CD1c-positive myeloid dendritic cell (primary cell): ENCODE measurements around the gene TFPT.
"Not testable (repeated sequence)": the region's sequence is repeated elsewhere in the genome, so short reads cannot be mapped to it uniquely, and the experiment has no call there.

Experiments used
- DNase-seq: peaks from one replicate; pipeline ENCODE4 v3.0.0-alpha.2; 2016; ENCODE audit errors: extremely low spot score

The TFPT gene

DNA sequence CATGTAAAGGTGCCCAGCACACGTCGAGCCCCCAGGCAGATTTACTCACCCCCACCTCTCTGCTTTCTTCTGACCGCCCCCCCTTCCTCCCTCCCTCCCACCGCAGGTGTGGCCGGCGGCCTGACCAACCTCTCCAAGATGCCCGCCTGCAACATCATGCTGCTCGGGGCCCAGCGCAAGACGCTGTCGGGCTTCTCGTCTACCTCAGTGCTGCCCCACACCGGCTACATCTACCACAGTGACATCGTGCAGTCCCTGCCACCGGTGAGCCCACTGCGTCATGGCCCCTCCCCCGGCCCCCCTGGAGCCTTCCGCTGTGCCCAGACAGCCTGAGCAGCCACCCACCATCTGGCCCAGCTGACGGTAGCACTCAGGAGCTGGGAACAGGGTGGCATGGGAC, 8.9 kb upstream of the TFPT start:
- no peak for DNase-seq

DNA sequence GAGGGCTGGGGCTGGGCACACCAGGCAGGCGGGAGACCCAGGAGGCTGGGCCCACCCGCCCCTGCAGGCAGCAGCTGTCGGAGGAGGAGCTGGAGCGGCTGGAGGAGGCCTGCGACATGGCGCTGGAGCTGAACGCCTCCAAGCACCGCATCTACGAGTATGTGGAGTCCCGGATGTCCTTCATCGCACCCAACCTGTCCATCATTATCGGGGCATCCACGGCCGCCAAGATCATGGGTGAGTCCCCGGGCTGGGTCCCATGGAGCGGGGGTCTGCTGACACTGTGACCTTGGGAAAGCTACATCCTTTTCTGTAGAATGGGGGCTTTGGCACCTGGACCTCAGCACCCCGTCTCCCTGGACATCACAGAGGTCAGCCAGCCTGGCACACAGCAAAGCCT, 8.2 kb upstream of the TFPT start:
- no peak for DNase-seq

DNA sequence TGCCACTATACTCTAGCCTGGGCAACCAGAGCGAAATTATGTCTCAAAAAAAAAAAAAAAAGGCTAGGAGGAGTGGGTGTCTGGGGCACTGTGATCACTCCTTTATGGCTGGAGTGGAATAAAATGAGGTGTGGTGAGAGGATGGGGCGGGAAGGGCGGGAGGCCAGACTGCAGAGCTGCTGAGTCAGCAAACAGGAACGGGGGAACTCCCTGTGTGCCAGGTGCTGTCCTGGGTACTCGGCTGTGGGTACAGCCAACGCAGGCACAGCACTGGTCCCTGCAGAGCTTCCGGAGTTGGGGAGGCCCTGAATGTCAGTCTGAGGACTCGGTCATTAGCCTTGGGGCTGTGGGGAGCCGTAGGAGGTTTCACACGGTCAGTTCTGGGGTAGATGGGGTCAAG, 5.8 kb upstream of the TFPT start:
- DNase-seq = no peak

DNA sequence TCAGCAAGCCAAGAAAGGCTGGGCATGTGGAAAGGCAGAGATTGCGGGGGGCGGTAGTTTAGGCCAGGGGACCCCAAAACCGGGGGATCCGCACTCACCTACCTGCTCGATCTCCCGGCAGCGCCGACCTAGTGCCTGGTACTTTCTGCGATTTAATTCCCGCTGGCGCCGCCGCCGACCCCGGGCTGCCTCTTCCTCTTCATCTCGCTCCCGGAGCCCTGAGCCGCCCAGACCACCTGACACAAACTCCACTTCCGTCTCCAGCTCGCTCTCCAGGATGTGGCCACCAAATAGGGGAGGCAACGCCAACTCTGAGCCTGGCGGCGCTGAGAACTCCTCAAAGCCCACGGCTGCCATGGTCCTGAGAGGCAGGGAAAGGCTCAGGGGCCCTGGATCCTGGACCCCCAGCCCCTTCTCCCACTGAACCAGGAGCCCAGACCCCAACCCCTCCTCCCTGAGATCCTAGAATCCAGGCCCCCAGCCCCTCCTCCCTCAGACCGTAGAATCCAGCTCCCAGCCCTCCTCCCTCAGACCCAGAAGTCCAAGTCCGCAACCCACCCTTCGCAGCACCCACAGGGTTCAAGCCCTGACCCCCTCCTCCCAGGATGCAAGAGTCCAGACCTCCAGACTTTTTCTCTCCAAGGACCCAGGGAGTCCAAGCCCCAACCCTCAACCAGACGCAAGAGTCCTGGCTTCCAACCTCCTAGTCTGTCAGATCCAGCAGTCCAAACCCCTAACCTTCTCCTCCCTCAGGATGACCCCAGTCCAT, 933 bp downstream of the TFPT start:
- peak; percentile 74 for DNase-seq

DNA sequence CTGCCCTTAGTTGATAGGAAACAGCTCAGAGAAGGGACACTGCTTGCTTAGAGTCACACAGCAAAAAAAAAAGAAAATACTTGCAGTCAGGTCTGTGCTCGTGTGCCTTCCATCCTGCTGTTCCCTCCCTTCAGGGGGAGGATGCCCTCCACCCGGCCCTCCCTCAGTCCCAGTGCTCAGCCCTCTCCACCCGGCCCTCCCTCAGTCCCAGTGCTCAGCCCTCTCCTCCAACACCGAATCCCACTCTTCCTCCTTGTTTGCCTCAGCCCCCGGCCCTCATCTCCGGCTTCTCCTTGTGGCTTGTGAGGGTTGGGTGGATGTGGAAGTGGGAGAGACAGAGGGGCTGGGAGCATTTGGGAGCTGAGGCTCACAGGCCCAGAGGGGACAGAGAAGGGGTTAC, 5.8 kb downstream of the TFPT start:
- DNase-seq = no peak

DNA sequence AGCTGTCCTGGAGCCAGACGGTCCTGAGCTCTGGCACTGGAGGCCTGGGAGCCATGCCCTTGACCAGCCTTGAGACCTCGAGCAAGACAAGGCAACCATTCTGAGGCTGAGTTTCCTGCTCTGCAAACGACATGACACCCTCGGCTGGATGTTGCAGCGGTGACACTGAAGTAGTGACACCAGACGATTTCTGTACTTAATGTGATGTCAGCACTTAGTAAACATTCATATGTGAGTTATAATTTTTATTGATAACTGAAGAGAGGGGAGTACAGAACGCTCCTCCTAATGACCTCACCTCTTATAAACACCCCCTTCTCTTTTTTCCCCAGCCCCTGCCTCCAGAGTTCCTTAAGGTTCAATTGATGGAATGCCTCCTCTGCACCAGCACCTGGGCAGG, 7.0 kb downstream of the TFPT start:
- no peak for DNase-seq

DNA sequence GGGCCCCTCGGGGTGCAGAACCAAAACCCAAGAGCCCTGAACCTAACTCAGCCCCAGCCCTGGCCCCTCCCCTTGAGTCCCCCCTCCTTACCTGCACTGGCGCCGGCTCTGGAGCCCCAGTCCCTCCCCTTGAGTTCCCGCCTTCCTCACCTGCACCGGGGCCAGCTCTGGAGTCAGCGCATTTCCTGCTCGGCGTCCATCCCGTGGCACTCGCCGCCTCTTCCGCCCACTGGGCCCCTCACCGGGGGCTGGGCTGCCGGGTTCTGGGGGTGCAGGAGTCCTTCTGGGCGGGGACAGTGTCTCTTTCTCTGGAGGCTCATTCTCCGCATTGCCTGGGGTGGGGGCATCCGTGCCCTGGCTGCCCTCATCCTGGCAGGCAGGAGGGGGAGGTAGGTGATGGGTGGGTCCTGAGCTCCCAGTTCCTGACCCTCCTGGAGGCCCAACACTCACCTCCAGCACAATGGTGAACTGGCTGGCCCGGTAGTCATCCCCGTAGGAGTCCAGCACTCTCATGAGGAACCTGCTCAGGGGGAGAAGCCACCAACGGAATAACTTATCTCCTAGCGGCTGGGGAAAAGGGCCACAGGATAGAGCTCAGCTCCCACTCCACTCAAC, 7.5 kb downstream of the TFPT start:
- DNase-seq = no peak

DNA sequence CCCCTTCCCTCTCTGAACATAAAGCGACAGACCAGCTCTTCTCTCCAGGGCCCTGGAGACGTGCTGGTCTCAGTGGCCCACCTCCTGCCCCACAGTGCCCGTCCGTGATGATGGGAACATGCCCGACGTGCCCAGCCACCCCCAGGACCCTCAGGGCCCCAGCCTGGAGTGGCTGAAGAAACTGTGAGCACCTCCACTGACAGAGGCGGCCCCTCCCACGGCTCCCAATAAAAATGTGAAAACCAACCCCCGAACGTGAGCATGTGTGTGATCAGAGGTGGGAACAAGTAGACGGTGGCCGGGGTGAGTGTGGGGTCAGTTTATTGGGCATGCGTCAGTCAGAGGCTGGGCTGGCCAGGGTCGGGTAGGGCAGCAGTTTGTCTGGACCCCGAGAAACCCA, 8.7 kb downstream of the TFPT start:
- DNase-seq = no peak

DNA sequence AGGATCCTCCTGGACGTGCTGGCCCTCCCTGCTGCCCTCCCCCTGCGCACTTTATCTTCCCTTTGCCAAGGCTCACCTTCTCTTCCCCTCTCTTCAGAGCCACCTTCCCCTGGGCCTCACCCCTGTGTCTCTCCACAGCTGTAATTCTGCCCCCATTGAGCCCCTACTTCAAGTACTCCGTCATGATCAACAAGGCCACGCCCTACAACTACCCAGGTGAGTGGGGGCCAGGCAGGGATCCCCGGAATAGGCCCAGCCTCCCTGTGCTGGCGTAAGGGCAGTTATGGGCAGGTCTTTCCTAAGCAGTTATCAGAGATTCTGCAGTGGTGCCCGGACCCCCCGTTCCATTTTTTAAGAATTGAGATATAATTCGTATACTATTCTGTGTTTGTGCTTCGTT, 9.7 kb downstream of the TFPT start:
- no peak for DNase-seq

DNA sequence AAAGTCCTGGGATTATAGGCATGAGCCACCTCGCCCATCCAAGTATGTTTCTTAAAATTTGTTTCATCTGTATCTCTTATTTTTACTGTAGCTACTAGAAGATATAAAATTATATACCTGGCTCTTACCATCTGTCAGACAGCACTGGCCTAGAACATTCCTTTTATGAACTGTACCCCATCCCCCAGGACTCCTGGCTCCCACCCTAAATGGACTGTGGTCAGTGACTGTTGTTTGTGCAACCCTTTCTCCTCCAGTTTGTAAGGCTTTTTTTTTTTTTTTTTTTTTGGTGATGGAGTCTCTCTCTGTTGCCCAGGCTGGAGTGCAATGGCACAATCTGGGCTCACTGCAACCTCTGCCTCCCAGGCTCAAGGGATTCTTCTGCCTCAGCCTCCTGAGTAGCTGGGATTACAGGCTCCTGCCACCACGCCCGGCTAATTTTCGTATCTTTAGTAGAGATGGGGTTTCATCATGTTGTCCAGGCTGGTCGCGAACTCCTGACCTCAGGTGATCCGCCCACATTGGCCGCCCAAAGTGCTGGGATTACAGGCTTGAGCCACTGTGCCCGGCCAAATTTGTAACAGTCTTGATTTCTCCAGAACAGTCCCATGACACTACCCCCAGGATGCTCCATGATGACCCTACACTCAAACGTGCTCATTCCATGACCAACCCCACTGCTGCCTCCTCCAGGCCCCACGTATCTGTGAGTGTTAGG, 10.3 kb downstream of the TFPT start:
- DNase-seq = no peak

DNA sequence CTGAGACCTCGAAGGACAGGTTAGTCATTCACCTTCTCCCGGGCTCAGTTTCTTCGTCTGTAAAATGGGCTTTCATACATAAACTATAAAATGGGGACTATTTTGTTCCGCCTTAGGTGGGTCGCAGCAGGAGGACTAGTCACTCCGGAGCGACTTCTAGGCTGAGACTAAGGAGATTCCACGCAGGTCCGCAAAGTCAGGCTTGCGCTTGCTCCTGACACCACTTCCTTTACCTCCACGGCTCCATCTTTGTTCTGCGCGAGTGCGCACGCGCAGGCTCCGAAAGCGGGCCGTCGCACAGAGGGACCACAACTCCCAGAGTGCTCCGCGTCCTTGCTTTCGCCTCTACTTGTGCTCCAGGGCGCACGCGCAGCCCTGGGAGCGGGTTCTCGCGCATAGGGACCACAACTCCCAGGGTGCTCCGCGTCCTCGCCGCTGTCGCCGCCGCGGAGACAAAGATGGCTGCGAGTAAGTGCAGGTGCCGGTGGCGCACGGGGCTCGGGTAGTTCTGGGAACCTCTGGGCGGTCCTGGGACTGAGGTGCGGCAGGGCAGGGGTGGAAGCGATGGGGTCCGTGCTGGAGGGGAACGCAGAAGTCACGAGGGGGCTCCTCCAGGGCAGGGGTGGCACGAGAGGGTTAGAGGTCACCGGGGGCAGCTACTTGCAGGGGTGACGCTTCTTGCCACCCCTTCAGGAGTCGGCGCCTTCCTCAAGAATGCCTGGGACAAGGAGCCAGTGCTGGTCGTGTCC, 12.9 kb downstream of the TFPT start, which contains the start of gene NDUFA3:
Gene NDUFA3 (plus strand): TSS at position 435 of the 749 bp plus-strand sequence. CDS start 24 bp downstream, at position 459.
- peak; percentile 100 for DNase-seq

DNA sequence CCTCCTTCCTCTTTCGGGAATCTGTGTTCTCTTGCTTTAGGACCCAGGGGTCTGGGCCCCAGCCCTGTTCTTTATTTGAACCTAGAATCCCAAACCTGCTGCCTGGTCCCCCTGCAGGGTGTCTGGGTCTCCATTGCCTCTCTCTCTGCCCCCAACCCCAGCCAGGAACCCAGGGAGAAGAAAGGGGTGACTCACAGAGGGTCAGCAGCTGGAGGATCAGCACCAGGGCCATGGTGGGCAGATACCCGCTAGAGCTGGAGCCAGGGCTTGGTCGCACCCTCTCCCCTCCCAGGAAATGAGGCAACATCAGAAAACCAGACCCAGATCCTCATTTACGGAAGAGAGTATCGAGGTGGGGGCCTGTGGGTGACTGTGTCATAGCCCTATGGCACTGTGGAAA, 14.9 kb downstream of the TFPT start, which contains the start of gene OSCAR:
Gene OSCAR (minus strand): TSS at position 243 of the 400 bp plus-strand sequence. CDS start 11 bp downstream, at position 232.
- peak; percentile 88 for DNase-seq

DNA sequence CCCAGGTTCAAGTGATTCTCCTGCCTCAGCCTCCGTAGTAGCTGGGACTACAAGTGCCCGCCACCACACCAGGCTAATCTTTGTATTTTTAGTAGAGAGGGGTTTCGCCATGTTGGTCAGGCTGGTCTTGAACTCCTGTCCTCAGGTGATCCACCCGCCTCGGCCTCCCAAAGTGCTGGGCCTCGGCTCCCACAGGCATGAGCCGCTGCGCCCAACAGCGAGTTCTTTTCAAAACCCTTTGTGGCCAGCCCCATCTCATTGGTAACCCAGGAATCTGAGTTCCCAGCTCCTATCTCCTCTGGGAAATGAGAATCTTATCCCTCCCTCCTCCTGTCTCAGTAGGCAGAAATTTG, 15.6 kb downstream of the TFPT start:
- not testable (repeated sequence) for DNase-seq

DNA sequence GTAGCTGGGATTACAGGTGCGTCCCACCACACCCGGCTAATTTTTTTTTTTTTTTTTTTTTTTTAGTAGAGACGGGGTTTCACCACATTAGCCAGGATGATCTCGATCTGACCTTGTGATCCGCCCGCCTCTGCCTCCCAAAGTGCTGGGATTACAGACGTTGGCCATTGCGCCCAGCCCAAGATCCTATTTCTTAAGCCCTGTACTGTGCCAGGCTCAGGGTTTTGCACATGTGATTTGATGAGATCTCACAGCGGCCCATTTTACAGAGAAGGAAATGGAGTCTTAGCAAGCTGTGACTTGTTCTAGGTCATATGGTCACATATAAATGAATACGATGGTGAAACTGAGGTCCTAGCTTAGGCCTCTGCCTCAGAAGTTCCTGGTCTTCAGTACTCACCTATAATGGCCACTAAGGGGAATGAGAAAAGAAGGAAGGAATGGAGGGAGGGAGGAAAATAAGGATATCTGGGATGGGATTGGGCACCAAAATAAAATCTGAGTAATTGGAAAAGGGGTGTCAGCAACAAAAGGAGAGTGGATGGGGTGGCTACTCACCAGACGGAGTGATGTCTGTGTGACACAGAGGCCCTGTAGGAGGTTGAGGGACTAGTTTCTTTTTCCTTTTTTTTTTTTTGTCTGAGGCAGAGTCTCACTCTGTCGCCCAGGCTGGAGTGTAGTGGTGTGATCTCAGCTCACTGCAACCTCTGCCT, 16.1 kb downstream of the TFPT start:
- DNase-seq = peak; percentile 25

DNA sequence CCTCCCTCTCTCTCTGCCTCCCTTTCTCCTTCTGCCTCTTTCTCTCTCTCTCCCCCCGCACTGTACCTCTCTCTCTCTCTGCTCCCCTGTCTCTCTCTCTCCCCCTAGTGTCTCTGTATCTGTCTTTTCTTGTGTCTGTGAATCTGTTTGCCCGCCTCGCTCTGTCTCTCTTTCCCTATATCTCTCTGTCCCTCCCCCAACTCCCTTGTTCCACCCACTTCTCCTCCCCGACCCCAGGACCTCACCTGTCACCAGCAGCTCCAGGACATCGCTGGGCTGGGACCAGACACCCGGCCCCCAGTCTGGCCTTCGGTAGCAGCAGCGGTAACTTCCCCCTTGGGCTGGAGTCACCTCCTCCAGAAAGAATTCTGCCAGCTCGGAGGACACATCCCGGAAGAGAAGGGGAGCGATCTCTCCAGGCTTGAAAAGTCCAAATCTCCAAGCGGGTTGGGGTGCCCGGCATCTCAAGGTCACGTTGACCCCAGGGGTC, 18.8 kb downstream of the TFPT start:
- peak; percentile 55 for DNase-seq

DNA sequence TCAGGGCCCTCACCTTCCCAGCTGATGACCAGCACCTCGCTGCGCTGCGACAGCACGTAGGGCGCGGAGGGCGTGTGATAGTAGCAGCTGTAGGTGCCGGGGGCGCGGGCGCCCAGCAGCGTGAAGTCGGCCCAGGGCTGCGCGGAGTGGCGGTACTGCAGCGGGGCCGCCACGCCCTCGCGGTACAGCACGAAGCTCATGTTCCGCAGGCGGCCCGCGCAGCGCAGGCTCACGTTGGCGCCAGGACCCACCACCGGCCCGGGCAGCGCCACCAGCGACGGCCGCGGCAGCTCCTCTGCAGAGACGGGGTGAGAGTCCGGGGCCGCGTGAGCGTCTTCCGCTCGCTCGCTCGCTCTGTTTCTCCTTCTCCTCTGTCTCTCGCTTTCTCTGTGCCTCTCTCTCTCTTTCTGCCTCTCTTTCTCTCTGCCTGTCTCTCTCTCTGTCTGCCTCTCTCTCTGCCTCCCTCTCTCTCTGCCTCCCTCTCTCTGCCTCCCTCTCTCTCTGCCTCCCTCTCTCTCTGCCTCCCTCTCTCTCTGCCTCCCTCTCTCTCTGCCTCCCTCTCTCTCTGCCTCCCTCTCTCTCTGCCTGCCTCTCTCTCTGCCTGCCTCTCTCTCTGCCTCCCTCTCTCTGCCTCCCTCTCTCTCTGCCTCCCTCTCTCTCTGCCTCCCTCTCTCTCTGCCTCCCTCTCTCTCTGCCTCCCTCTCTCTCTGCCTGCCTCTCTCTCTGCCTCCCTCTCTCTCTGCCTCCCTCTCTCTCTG, 19.4 kb downstream of the TFPT start:
- DNase-seq = peak; percentile 50

DNA sequence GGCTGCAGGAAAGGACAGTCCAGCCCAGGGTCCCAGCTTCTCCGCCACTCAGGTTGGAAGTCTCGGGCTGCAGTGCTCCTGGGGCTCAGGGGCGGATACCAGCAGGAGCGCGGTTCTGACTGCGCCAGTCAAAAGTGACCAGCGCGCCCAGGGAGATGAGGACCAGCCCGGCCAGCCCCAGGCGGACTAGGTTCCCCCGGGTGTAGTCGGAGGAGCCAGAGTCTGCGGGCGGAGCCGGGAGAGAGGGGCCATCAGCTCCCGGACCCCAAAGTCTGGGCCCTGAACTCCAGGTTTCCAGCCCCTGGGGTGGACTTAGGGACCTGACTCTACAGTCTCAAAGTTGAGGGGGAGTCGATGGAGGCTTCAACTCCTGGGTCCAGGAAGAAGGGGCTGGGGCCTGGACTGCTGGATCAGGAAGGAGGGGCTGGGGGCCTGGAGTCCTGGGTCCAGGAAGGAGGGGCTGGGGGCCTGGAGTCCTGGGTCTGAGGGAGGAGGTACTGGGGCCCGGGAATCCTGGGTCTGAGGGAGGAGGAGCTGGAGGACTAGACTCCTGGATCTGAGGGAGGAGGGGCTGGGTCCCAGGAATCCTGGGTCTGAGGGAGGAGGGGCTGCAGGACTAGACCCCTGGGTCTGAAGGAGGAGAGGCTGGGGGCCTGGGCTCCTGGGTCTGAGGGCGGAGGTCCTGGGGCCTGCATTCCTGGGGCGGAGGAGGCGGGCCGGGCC, 20.2 kb downstream of the TFPT start:
- no peak for DNase-seq

DNA sequence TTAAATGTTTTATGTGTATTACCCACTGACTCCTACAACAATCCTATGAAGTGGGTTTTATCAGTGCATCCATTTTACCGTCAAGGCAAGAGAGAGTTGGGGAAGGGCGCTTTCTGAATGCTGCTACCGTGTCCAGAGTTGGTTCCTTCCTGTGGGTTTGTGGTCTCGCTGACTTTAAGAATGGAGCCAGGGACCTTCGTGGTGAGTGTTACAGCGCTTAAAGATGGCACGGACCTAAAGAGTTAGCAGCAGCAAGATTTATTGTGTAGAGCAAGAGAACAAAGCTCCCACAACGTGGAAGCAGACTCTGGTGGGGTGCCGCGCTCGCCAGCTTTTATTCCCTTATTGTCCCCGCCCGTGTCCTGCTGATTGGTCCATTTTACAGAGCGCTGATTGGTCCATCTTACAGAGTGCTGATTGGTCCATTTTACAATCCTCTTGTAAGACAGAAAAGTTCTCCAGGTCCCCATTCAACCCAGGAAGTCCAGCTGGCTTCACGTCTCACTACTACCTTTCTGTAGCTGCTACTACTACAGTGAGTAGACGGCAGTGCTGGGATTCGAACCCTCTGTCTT, 20.9 kb downstream of the TFPT start:
- no peak for DNase-seq

DNA sequence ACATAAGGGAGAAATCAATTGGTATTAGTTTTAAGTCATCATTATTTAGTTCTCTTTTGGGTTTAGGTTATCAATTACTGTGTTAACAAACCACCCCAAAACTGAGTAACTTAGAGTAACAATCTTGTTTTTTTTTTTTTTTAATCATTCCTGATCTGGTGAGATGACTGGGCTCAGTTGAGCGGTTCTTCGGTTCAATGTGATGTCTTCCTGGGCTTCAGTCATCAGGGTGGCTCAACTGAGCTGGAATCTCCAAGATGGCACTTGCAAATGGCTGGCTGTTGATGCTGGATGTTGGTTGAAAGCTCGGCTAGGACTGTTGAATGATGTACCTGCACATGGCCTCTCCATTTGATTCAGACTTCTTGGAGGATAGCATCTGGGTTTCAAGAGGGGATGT, 31.0 kb downstream of the TFPT start:
- no peak for DNase-seq

DNA sequence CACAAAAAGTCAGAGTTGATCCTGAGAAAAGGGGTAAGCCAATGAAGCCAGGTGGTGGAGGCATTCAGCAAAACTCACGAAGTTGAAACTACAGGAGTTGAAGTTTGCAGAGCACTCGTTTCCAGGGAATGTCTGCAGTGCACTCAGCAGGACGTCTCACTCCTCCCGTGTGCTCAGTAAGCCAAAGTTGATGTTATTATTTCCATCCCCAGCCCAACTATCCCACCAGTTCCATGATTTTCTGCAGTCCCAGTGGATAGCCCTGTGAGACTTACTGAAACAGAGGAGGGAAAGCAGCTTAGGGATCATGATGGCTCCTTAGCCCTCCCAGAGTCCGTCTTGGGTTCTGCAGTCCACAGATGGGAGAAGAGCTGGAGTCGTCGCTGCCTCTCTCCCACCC, 34.4 kb downstream of the TFPT start, which contains the start of gene TARM1:
Gene TARM1 (minus strand): TSS at position 334 of the 400 bp plus-strand sequence. CDS start 25 bp downstream, at position 309.
- no peak for DNase-seq
